ENCODE data around the gene SRGN. TPM values are rescaled to one million over a fixed set of nuclear protein-coding genes. Genes with fewer than 3 reads are reported as not detected.
A peak's percentile ranks its signal among the peaks of the same experiment; 100 is the strongest.

Gene SRGN
- total and polyA plus RNA-seq, 2 of the 13 experiments (the other 11 are each of a cell fraction or from before 2014, with no cell fraction given): 0.09 TPM; not detected in 1

GRCh38 chr10:69061305-69062161 is 26.4 kb upstream of the SRGN start (continued):
- TF ChIP-seq NFYC (CRISPR knock-in tag; IDR thresholded peaks at IDR 0.05): no peak
- TF ChIP-seq ZNF589 (CRISPR knock-in tag; conservative IDR thresholded peaks at IDR 0.05): no peak
- no peak for TF ChIP-seq NFKBIZ (CRISPR knock-in tag; IDR thresholded peaks at IDR 0.05)
- TF ChIP-seq ZNF703 (CRISPR knock-in tag; IDR thresholded peaks at IDR 0.05; ENCODE audit: borderline replicate concordance): no peak
- no peak for TF ChIP-seq ZFP37 (CRISPR knock-in tag; IDR thresholded peaks at IDR 0.05; ENCODE audit: borderline replicate concordance)
- no peak for TF ChIP-seq ZNF713 (CRISPR knock-in tag; IDR thresholded peaks at IDR 0.05)
- TF ChIP-seq ZNF451 (CRISPR knock-in tag; IDR thresholded peaks at IDR 0.05): no peak
- TF ChIP-seq PAXIP1 (CRISPR knock-in tag; conservative IDR thresholded peaks at IDR 0.05): peak; percentile 43; the same call in 1 of the 2 replicates
- no peak for TF ChIP-seq NFKB2 (CRISPR knock-in tag; IDR thresholded peaks at IDR 0.05; ENCODE audit: borderline replicate concordance)
- TF ChIP-seq CEBPG (CRISPR knock-in tag; IDR thresholded peaks at IDR 0.05): peak; percentile 80
- no peak for TF ChIP-seq ISX (CRISPR knock-in tag; conservative IDR thresholded peaks at IDR 0.05)
- TF ChIP-seq ZNF577 (CRISPR knock-in tag; IDR thresholded peaks at IDR 0.05; ENCODE audit: borderline replicate concordance, low read depth): no peak
- TF ChIP-seq NFAT5 (CRISPR knock-in tag; IDR thresholded peaks at IDR 0.05): no peak
- no peak for TF ChIP-seq ZNF274 (CRISPR knock-in tag; IDR thresholded peaks at IDR 0.05)
- TF ChIP-seq ATAD3A (CRISPR knock-in tag; IDR thresholded peaks at IDR 0.05): no peak
- TF ChIP-seq ZNF709 (CRISPR knock-in tag; IDR thresholded peaks at IDR 0.05): no peak
- TF ChIP-seq ATF3 (CRISPR knock-in tag; IDR thresholded peaks at IDR 0.05): no peak
- TF ChIP-seq DMAP1 (CRISPR knock-in tag; IDR thresholded peaks at IDR 0.05): peak; percentile 17; the same call in 1 of the 2 replicates
- TF ChIP-seq ADNP (CRISPR knock-in tag; IDR thresholded peaks at IDR 0.05): no peak
